H9 (cell line): Measurements from ENCODE around the gene ASB18. TPM values are rescaled to one million over a fixed set of nuclear protein-coding genes. Genes with fewer than 3 reads are reported as not detected.

ENCODE experiments used
- DNase-seq: peaks from one replicate; pipeline ENCODE4 v3.0.0-alpha.2; 2017
- H2AFZ ChIP-seq: one replicate; pipeline ENCODE4 v1.6.1; 2013; ENCODE audit warnings: mild to moderate bottlenecking, low read length, control low read depth, moderate library complexity
- H2AK5ac ChIP-seq: 2 replicates; pipeline ENCODE4 v1.6.1; 2013; ENCODE audit warnings: low read length, control low read depth, mixed read lengths; ENCODE audit not compliant: insufficient read length
- H2BK120ac ChIP-seq: one replicate; pipeline ENCODE4 v1.6.1; 2013; ENCODE audit warnings: low read depth, mild to moderate bottlenecking, low read length, control low read depth, inconsistent platforms; ENCODE audit not compliant: poor library complexity, severe bottlenecking
- H2BK12ac ChIP-seq: 2 replicates; pipeline ENCODE4 v1.6.1; 2013; ENCODE audit warnings: low read length, control low read depth, mixed read lengths, low read depth; ENCODE audit not compliant: insufficient read length
- H2BK15ac ChIP-seq: 2 replicates; pipeline ENCODE4 v1.6.1; 2013; ENCODE audit warnings: low read depth, low read length, control low read depth
- H2BK20ac ChIP-seq: one replicate; pipeline ENCODE4 v1.6.1; 2013; ENCODE audit warnings: low read depth, mild to moderate bottlenecking, low read length, control low read depth, inconsistent platforms; ENCODE audit not compliant: poor library complexity, severe bottlenecking
- H2BK5ac ChIP-seq: 2 replicates; pipeline ENCODE4 v1.6.1; 2013; ENCODE audit warnings: low read length, control low read depth, mixed read lengths; ENCODE audit not compliant: insufficient read length
- H3K14ac ChIP-seq: 2 replicates; pipeline ENCODE4 v1.6.1; 2013; ENCODE audit warnings: low read length, control low read depth; ENCODE audit not compliant: insufficient read depth
- H3K18ac ChIP-seq: 2 replicates; pipeline ENCODE4 v1.6.1; 2013; ENCODE audit warnings: low read depth, mild to moderate bottlenecking, mixed read lengths, low read length, control low read depth; ENCODE audit not compliant: insufficient read length
- H3K23ac ChIP-seq: 2 replicates; pipeline ENCODE4 v1.6.1; 2013; ENCODE audit warnings: low read length, control low read depth, mixed read lengths, low read depth; ENCODE audit not compliant: insufficient read length
- H3K23me2 ChIP-seq: 2 replicates; pipeline ENCODE4 v1.6.1; 2013; ENCODE audit warnings: low read depth, mild to moderate bottlenecking, mixed read lengths, low read length, control low read depth; ENCODE audit not compliant: insufficient read length, poor library complexity, severe bottlenecking
- H3K27ac ChIP-seq: 2 replicates; pipeline ENCODE4 v1.5.1; 2013; ENCODE audit warnings: low read length, control low read depth, mixed read lengths, low read depth; ENCODE audit not compliant: insufficient read length
- H3K27me3 ChIP-seq: 2 replicates; pipeline ENCODE4 v1.6.1; 2013; ENCODE audit warnings: low read length, control low read depth, inconsistent platforms; ENCODE audit not compliant: insufficient read depth
- H3K4ac ChIP-seq: 2 replicates; pipeline ENCODE4 v1.6.1; 2013; ENCODE audit warnings: low read depth, mild to moderate bottlenecking, control low read depth, inconsistent platforms, low read length, moderate library complexity
- H3K4me1 ChIP-seq: 2 replicates; pipeline ENCODE4 v1.6.1; 2013; ENCODE audit warnings: low read length, control low read depth, inconsistent platforms; ENCODE audit not compliant: insufficient read depth
- H3K4me2 ChIP-seq: 2 replicates; pipeline ENCODE4 v1.6.1; 2013; ENCODE audit warnings: low read length, control low read depth, mixed read lengths; ENCODE audit not compliant: insufficient read length, insufficient read depth
- H3K56ac ChIP-seq: 2 replicates; pipeline ENCODE4 v1.6.1; 2013; ENCODE audit warnings: low read depth, mild to moderate bottlenecking, mixed read lengths, low read length, control low read depth; ENCODE audit not compliant: insufficient read length
- H3K79me1 ChIP-seq: 2 replicates; pipeline ENCODE4 v1.6.1; 2013; ENCODE audit warnings: low read depth, mild to moderate bottlenecking, moderate library complexity, low read length, control low read depth, inconsistent platforms; ENCODE audit not compliant: insufficient read depth, poor library complexity, severe bottlenecking
- H3K79me2 ChIP-seq: 2 replicates; pipeline ENCODE4 v1.6.1; 2013; ENCODE audit warnings: low read length, control low read depth, inconsistent platforms; ENCODE audit not compliant: insufficient read depth
- H3K9ac ChIP-seq: 2 replicates; pipeline ENCODE4 v1.6.1; 2013; ENCODE audit warnings: low read length, control low read depth, mixed read lengths; ENCODE audit not compliant: insufficient read length; ENCODE audit errors: extremely low read depth
- H3K9me3 ChIP-seq: one replicate; pipeline ENCODE4 v1.6.1; 2013; ENCODE audit warnings: low read depth, low read length, inconsistent platforms; ENCODE audit not compliant: control insufficient read depth
- H3T11ph ChIP-seq: one replicate; pipeline ENCODE4 v1.6.1; 2013; ENCODE audit warnings: mild to moderate bottlenecking, low read length, control low read depth, inconsistent platforms
- H4K20me1 ChIP-seq: one replicate; pipeline ENCODE4 v1.6.1; 2013; ENCODE audit not compliant: control insufficient read depth, insufficient read length, insufficient read depth
- H4K5ac ChIP-seq: 2 replicates; pipeline ENCODE4 v1.6.1; 2013; ENCODE audit warnings: low read depth, mild to moderate bottlenecking, mixed read lengths, low read length, control low read depth; ENCODE audit not compliant: insufficient read length
- H4K8ac ChIP-seq: replicated peaks from 2 replicates; pipeline ENCODE4 v1.6.1; 2013; ENCODE audit warnings: low read length, control low read depth, mixed read lengths, low read depth; ENCODE audit not compliant: insufficient read length
- H4K91ac ChIP-seq: 2 replicates; pipeline ENCODE4 v1.6.1; 2013; ENCODE audit warnings: low read depth, mild to moderate bottlenecking, moderate library complexity, mixed read lengths, low read length, control low read depth; ENCODE audit not compliant: insufficient read length
- H3K27ac Mint-ChIP-seq, 3 experiments: 2 replicates in 2 of 3; 3 replicates in 1 of 3; pipeline ENCODE4 v1.8.0; 2020 to 2021; ENCODE audit warnings: mixed read lengths in 3 of 3, mild to moderate bottlenecking in 1 of 3, moderate library complexity in 1 of 3
- H3K27me3 Mint-ChIP-seq: 2 replicates; pipeline ENCODE4 v1.8.0; 2021; ENCODE audit warnings: low read depth, mild to moderate bottlenecking, moderate library complexity, mixed read lengths
- H3K36me3 Mint-ChIP-seq, 3 experiments: 2 replicates in 2 of 3; 3 replicates in 1 of 3; pipeline ENCODE4 v1.8.0; 2020 to 2021; ENCODE audit warnings: low read depth in 3 of 3, mixed read lengths in 3 of 3; ENCODE audit not compliant: insufficient read depth in 1 of 3
- H3K4me1 Mint-ChIP-seq, 2 experiments: 2 replicates each; pipeline ENCODE4 v1.8.0; 2020; ENCODE audit warnings: mixed read lengths in 2 of 2
- H3K4me3 Mint-ChIP-seq, 2 experiments: 2 replicates in 1 of 2; 3 replicates in 1 of 2; pipeline ENCODE4 v1.8.0; 2020 to 2021; ENCODE audit warnings: mild to moderate bottlenecking in 2 of 2, mixed read lengths in 2 of 2, moderate library complexity in 1 of 2
- H3K9me3 Mint-ChIP-seq, 2 experiments: 2 replicates in 1 of 2; 3 replicates in 1 of 2; pipeline ENCODE4 v1.8.0; 2020; ENCODE audit warnings: mild to moderate bottlenecking in 2 of 2, mixed read lengths in 2 of 2, moderate library complexity in 1 of 2
- WGBS: extraction: QIAGEN DNeasy Blood & Tissue Kit; methylation state at CpG from one replicate; pipeline ENCODE4 v1.1.7; 2013; ENCODE audit warnings: missing lambda C conversion rate, low lambda C conversion rate, mixed read lengths; ENCODE audit not compliant: insufficient read length; ENCODE audit errors: extremely low coverage; 5-methylcytosine and 5-hydroxymethylcytosine counted together
- total RNA-seq: library from RNA; stranded (reverse); gene quantifications from 2 replicates; pipeline ENCODE4 v1.2.1, GENCODE V29; 2021
- TF ChIP-seq, protein P1 (sequence below): fragments of 200-600 bp; sonication (generic); conservative IDR thresholded peaks from 3 replicates; pipeline ENCODE4 v1.8.0; 2021; ENCODE audit warnings: antibody characterized with exemption, mild to moderate bottlenecking

The ASB18 gene
- total RNA-seq, 1 experiment from 2014 or later = not detected

DNA sequence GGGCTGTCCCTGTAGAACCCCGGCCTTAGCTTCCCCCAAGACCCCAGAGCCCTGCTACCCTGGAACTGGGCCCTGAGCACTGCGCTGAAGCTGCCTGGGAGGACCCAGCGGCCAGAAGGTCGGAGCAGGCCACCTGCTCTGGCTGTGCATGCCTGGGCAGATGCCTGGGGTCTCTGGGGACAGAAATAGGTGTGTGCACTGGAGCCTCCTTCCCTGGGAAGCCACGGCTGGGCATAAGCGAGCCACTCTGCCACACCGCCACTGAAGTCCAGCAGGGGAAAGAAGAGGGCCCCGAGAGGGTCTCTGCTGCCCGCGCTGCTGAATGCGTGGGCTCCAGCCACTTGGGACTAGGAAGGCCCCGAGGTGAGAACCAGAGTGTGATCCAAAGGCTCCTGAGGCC, 102.7 kb downstream of the ASB18 start:
- H3K4me1 Mint-ChIP-seq = peaks cover 45 to 47% of the 10 kb centered on the region in 2 experiments
- Histone ChIP-seq H3K27me3 (peaks cover 70% of the 10 kb centered on the region), H2BK120ac (no peak overlapping the region), H3K4me2 (no peak overlapping the region), H3K79me1 (no peaks in the 10 kb centered on the region), H3K18ac (no peak overlapping the region), H4K20me1 (no peaks in the 10 kb centered on the region), H3K79me2 (no peaks in the 10 kb centered on the region), H3K56ac (no peak overlapping the region), H4K91ac (no peak overlapping the region), H2AFZ (no peak overlapping the region), H3K4ac (no peak overlapping the region), H2BK12ac (no peak overlapping the region), H3K14ac (no peak overlapping the region), H2BK5ac (no peak overlapping the region), H4K5ac (no peak overlapping the region), H4K8ac (no peak overlapping the region), H3K27ac (no peak overlapping the region), H2BK15ac (no peak overlapping the region), H3K4me1 (peaks cover 4% of the 10 kb centered on the region; the same call in 1 of the 2 replicates), H3K23me2 (peaks cover 10% of the 10 kb centered on the region), H2BK20ac (no peak overlapping the region), H3K9me3 (no peaks in the 10 kb centered on the region), H2AK5ac (no peak overlapping the region), H3K9ac (no peak overlapping the region), H3T11ph (no peak overlapping the region), H3K23ac (no peak overlapping the region)
- no peak overlapping the region for H3K27ac Mint-ChIP-seq
- peaks cover 97% of the 10 kb centered on the region for H3K27me3 Mint-ChIP-seq
- peaks cover 0 to 5% (median 0%) of the 10 kb centered on the region in 3 experiments; a peak in 2 of 7 replicates for H3K36me3 Mint-ChIP-seq
- WGBS = no CpG with 5 or more reads among the region's 12 CpGs
- TF ChIP-seq, protein P1, sequence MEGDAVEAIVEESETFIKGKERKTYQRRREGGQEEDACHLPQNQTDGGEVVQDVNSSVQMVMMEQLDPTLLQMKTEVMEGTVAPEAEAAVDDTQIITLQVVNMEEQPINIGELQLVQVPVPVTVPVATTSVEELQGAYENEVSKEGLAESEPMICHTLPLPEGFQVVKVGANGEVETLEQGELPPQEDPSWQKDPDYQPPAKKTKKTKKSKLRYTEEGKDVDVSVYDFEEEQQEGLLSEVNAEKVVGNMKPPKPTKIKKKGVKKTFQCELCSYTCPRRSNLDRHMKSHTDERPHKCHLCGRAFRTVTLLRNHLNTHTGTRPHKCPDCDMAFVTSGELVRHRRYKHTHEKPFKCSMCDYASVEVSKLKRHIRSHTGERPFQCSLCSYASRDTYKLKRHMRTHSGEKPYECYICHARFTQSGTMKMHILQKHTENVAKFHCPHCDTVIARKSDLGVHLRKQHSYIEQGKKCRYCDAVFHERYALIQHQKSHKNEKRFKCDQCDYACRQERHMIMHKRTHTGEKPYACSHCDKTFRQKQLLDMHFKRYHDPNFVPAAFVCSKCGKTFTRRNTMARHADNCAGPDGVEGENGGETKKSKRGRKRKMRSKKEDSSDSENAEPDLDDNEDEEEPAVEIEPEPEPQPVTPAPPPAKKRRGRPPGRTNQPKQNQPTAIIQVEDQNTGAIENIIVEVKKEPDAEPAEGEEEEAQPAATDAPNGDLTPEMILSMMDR = no peak
- H3K9me3 Mint-ChIP-seq = peaks cover 0 to 3% of the 10 kb centered on the region in 2 experiments; a peak in 1 of 5 replicates
- DNase-seq = no peak
- no peak overlapping the region for H3K4me3 Mint-ChIP-seq
